GM19463 (cell line): ENCODE data around the gene SRGAP2C.
"Not testable (repeated sequence)": the region's sequence is repeated elsewhere in the genome, so short reads cannot be mapped to it uniquely, and the experiment has no call there.

Source experiments
- ATAC-seq: cut with Tn5 transposase; IDR thresholded peaks from one replicate; pipeline ENCODE4 v1.9.1; 2021; ENCODE audit warnings: mild to moderate bottlenecking, moderate library complexity; ENCODE audit not compliant: unreplicated experiment

The SRGAP2C gene

GRCh38 chr1:121226295-121226904 lies 41.6 kb downstream of the SRGAP2C start:
- ATAC-seq = not testable (repeated sequence)

GRCh38 chr1:121226925-121227324 lies 42.1 kb downstream of the SRGAP2C start:
- ATAC-seq = not testable (repeated sequence)

- ATAC-seq = not testable (repeated sequence)
These were observed 43.0 kb downstream of the SRGAP2C start for GRCh38 chr1:121227544-121228330.

- ATAC-seq = not testable (repeated sequence)
These were observed 45.9 kb downstream of the SRGAP2C start for GRCh38 chr1:121230636-121231035.

- peak; percentile 77 for ATAC-seq
These were observed 47.8 kb downstream of the SRGAP2C start for GRCh38 chr1:121232445-121233125.

GRCh38 chr1:121234090-121234759 lies 49.5 kb downstream of the SRGAP2C start:
- not testable (repeated sequence) for ATAC-seq

GRCh38 chr1:121238384-121238783 lies 53.6 kb downstream of the SRGAP2C start:
- peak; percentile 85 for ATAC-seq

- not testable (repeated sequence) for ATAC-seq
These were observed 59.1 kb downstream of the SRGAP2C start for GRCh38 chr1:121243913-121244312.

- ATAC-seq = not testable (repeated sequence)
These were observed 61.6 kb downstream of the SRGAP2C start for GRCh38 chr1:121246399-121246798.

GRCh38 chr1:121252656-121253055 lies 67.9 kb downstream of the SRGAP2C start:
- ATAC-seq = not testable (repeated sequence)

- not testable (repeated sequence) for ATAC-seq
These were observed 69.8 kb downstream of the SRGAP2C start for GRCh38 chr1:121254618-121255017.

- not testable (repeated sequence) for ATAC-seq
These were observed 72.9 kb downstream of the SRGAP2C start for GRCh38 chr1:121257632-121258031.

GRCh38 chr1:121258134-121258533 lies 73.4 kb downstream of the SRGAP2C start:
- ATAC-seq = not testable (repeated sequence)

- ATAC-seq = not testable (repeated sequence)
These were observed 75.4 kb downstream of the SRGAP2C start for GRCh38 chr1:121260205-121260604.

GRCh38 chr1:121262163-121262562 lies 77.4 kb downstream of the SRGAP2C start:
- ATAC-seq = not testable (repeated sequence)

- peak; percentile 83 for ATAC-seq
These were observed 79.0 kb downstream of the SRGAP2C start for GRCh38 chr1:121263789-121264244.

- not testable (repeated sequence) for ATAC-seq
These were observed 82.3 kb downstream of the SRGAP2C start for GRCh38 chr1:121267072-121267471.

- ATAC-seq = not testable (repeated sequence)
These were observed 84.5 kb downstream of the SRGAP2C start for GRCh38 chr1:121269309-121269708.

GRCh38 chr1:121269973-121270372 lies 85.2 kb downstream of the SRGAP2C start:
- peak; percentile 29 for ATAC-seq

GRCh38 chr1:121271143-121271715 lies 86.5 kb downstream of the SRGAP2C start:
- ATAC-seq = peak; percentile 49
